Karpas-422 (cell line): Measurements from ENCODE around the gene KLHL2. TPM values are rescaled to one million over a fixed set of nuclear protein-coding genes. Genes with fewer than 3 reads are reported as not detected.
"Not testable (repeated sequence)": the region's sequence is repeated elsewhere in the genome, so short reads cannot be mapped to it uniquely, and the experiment has no call there.

ENCODE experiments used
- DNase-seq: peaks from one replicate; pipeline ENCODE4 v3.0.0-alpha.2; 2015
- H2AFZ ChIP-seq: fragments of 200-600 bp; sonication (generic); 2 replicates; pipeline ENCODE4 v1.6.1; 2014; ENCODE audit warnings: antibody characterized with exemption, low read length, mixed read lengths
- H3K27ac ChIP-seq: fragments of 200-600 bp; sonication (generic); 2 replicates; pipeline ENCODE4 v1.5.1; 2014; ENCODE audit warnings: mild to moderate bottlenecking, low read length, moderate library complexity
- H3K27me3 ChIP-seq: fragments of 200-600 bp; sonication (generic); 2 replicates; pipeline ENCODE4 v1.6.1; 2014; ENCODE audit warnings: low read length, mixed read lengths
- H3K36me3 ChIP-seq: fragments of 200-600 bp; sonication (generic); 2 replicates; pipeline ENCODE4 v1.6.1; 2014; ENCODE audit warnings: low read length, mixed read lengths; ENCODE audit not compliant: insufficient read depth
- H3K4me1 ChIP-seq: fragments of 200-600 bp; sonication (generic); 2 replicates; pipeline ENCODE4 v1.6.1; 2014; ENCODE audit warnings: mild to moderate bottlenecking, low read length, mixed read lengths
- H3K4me2 ChIP-seq: fragments of 200-600 bp; sonication (generic); 2 replicates; pipeline ENCODE4 v1.6.1; 2014; ENCODE audit warnings: low read length, low read depth, mild to moderate bottlenecking; ENCODE audit not compliant: poor library complexity, severe bottlenecking
- H3K4me3 ChIP-seq: fragments of 200-600 bp; sonication (generic); 2 replicates; pipeline ENCODE4 v1.5.1; 2014; ENCODE audit warnings: mild to moderate bottlenecking, antibody characterized with exemption, low read length, mixed read lengths
- H3K79me2 ChIP-seq: fragments of 200-600 bp; sonication (generic); 2 replicates; pipeline ENCODE4 v1.6.1; 2014; ENCODE audit warnings: mild to moderate bottlenecking, low read length, mixed read lengths
- H3K9ac ChIP-seq: fragments of 200-600 bp; sonication (generic); 2 replicates; pipeline ENCODE4 v1.6.0; 2014; ENCODE audit warnings: low read length
- H3K9me2 ChIP-seq: fragments of 200-600 bp; sonication (generic), shearing (Covaris generic); replicated peaks from 2 replicates; pipeline ENCODE4 v1.6.0; 2014; ENCODE audit warnings: mild to moderate bottlenecking, low read length, moderate library complexity; ENCODE audit not compliant: insufficient read depth
- H3K9me3 ChIP-seq: fragments of 300-700, 200-600 bp; sonication (generic); 2 replicates; pipeline ENCODE4 v1.6.1; 2014; ENCODE audit warnings: low read length, mixed read lengths
- H4K20me1 ChIP-seq: fragments of 200-600 bp; sonication (generic); 2 replicates; pipeline ENCODE4 v1.6.1; 2014; ENCODE audit warnings: mild to moderate bottlenecking, antibody characterized with exemption, low read length, low read depth; ENCODE audit not compliant: insufficient read depth
- total RNA-seq: library from RNA; depleted of rRNA; stranded (reverse); fragments of >200 nt; shearing (Covaris generic); gene quantifications from 2 replicates; pipeline ENCODE4 v1.2.3, GENCODE V29; 2014; ENCODE audit warnings: low replicate concordance

Gene KLHL2
- total RNA-seq, 1 experiment from 2014 or later = 31.5 TPM

DNA sequence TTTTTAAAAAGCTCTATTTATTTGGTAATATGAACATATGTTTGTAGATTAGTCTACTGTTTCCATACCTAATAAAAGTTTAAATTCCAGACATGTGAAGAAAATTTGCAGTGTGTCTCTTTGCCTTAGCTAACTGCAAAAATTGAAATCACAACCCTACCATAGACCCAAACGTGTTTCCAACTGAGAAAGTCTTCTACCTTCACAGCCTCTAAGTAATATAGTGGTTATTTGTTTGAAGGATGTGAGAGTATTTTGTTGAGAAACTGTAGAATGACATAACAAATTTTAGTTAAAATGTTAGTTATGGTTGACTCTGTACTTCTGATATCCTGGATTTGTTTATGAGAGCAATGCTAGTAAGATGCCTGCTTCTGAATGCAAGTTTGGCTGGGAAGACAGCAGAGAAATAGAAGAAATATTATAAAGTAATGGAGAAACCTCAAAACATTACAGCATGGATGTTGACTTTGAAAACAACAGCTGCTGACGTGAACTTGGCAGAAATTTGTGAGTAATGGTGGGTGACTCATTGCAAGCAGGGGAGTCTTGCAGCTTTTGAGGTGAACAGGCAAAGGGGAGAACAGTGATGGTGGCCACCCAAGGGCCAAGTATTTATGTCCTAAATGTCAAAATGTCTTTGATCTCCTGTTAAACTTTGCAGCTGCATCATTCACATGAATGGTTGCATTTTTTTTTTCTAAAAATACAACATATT, 7.8 kb downstream of the KLHL2 start:
- peaks cover 63% of the 10 kb centered on the region for H3K4me1 ChIP-seq
- H4K20me1 ChIP-seq, H2AFZ ChIP-seq, H3K27me3 ChIP-seq, H3K9me3 ChIP-seq, H3K9me2 ChIP-seq, H3K36me3 ChIP-seq, H3K4me3 ChIP-seq: not testable (repeated sequence)
- peak overlapping the region; percentile 55 for H3K4me2 ChIP-seq
- H3K9ac ChIP-seq = peak overlapping the region; percentile 25
- peaks cover 96% of the 10 kb centered on the region for H3K79me2 ChIP-seq
- peak overlapping the region; percentile 64 for H3K27ac ChIP-seq
- DNase-seq = peak; percentile 56

DNA sequence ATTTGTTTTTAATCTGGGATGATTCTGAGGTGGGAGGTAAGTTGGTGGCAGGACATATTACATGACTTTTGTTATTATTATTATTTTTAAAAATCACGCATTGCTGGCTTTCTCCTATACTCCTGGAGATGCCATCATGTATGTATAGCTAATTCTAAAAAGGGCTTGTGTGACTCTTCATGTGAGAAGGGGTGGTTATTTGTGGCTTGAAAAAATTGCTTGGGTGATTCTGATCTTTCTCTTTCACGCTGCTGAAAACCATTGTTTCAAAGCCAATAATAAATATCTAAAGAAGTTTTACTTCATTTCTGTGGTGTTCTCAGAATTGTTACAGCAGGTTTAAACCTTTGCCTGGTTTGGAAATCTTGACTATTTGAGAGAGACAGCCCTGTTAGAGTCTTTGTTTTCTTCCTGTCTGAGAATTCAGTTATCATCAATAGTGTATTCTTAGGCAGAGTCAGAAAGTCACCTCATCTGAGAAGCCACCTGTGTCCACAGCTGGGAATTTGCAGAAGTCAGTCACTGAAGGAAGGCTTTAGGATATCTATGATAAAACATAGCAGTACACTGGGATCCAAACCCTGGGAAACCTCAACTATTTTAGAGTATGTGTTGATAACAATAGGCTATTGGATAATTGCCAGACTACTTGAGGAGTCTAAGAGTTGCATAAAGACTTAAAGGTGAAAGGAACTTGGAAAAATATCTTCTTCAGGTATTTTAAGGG, 8.6 kb downstream of the KLHL2 start:
- H3K4me2 ChIP-seq = peak overlapping the region; percentile 55
- H2AFZ ChIP-seq, H3K4me3 ChIP-seq, H3K27me3 ChIP-seq, H3K36me3 ChIP-seq, H3K9me2 ChIP-seq, H4K20me1 ChIP-seq, DNase-seq, H3K9me3 ChIP-seq: not testable (repeated sequence)
- peak overlapping the region; percentile 25 for H3K9ac ChIP-seq
- H3K79me2 ChIP-seq = peaks cover 93% of the 10 kb centered on the region
- peaks cover 56% of the 10 kb centered on the region for H3K4me1 ChIP-seq
- peak overlapping the region; percentile 64 for H3K27ac ChIP-seq

DNA sequence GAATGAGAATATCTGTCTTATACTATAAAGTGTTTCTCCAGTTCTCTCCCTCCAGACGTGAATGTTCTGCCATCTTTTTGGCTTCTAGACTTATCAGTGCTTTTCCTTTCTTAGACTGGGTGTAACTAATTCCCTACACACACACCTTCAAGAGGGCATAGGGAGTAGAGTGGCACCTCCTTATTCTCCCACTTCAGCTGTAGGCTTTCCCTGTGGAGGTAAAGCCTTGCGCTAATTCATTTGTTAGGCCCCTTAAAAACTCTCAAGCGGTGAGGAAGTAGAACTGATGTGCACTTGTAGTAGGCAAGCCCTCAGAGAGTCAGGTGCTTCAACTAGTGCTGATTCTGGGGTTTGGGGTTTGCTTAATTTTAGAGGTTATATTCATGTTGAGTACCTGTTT, 10.0 kb downstream of the KLHL2 start:
- H3K4me3 ChIP-seq = no peak overlapping the region
- H3K4me1 ChIP-seq = peaks cover 45% of the 10 kb centered on the region
- no peaks in the 10 kb centered on the region for H4K20me1 ChIP-seq
- H2AFZ ChIP-seq = no peak overlapping the region
- no peak overlapping the region for H3K9ac ChIP-seq
- H3K4me2 ChIP-seq = no peak overlapping the region
- H3K27ac ChIP-seq = no peak overlapping the region
- no peaks in the 10 kb centered on the region for H3K9me2 ChIP-seq
- peaks cover 93% of the 10 kb centered on the region for H3K79me2 ChIP-seq
- no peak for DNase-seq
- H3K36me3 ChIP-seq = no peaks in the 10 kb centered on the region
- H3K9me3 ChIP-seq = no peaks in the 10 kb centered on the region
- no peaks in the 10 kb centered on the region for H3K27me3 ChIP-seq

DNA sequence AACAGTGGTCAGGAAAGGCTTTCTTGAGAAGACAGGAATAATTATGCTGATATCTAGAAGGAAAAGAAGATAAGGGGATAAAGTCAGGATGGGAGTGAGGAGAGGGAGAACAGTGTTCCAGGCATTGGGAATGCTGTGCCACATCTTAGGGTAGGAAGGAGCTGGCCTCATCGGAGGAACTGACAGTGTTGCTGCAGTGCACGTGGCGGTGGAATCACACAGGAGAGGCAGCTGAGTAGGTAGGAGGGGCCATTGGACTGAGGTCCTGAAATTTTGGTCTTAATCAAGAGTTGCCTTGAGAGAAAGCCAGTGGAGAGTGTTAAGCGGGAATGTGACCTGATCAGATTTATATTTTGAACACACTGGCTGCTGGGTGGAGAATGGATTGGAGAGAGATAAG, 13.9 kb downstream of the KLHL2 start:
- not testable (repeated sequence) for H4K20me1 ChIP-seq, H3K9ac ChIP-seq, H3K27ac ChIP-seq, H3K9me2 ChIP-seq, H3K4me2 ChIP-seq, H3K4me3 ChIP-seq, DNase-seq, H3K36me3 ChIP-seq, H3K27me3 ChIP-seq, H2AFZ ChIP-seq, H3K9me3 ChIP-seq
- H3K4me1 ChIP-seq = peaks cover 20% of the 10 kb centered on the region
- peaks cover 81% of the 10 kb centered on the region for H3K79me2 ChIP-seq

DNA sequence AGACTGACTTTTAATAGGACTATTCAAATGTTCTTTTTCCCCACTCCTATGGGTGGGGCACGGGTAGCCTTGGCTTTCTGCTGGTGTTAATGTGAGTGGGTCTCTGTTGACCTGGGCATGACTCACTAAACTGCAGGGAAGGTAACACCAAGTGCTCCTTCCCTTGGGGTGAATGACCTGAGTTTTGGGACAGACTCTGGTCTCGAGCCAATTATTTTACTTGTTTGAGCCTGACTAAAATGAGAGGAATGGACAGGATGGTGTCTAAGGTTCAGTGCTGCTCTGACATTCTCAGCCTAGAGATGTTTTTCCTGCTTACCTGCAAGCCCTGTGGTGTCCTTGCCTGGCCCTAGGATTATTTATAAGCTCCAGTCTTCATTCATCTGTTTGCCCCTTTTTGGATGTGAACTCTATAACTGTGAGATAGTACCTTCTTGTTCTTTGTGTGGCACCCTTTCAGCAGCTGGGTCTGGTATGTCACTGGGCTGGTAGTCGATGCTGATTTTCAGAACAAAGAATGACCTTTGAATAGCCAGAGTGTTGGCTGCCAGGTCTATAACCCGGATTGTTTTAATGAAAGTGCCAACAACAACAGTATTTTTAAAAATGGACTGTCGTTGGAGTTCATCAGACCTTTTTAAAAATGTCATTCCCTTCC, 14.8 kb downstream of the KLHL2 start:
- not testable (repeated sequence) for H3K27me3 ChIP-seq, H2AFZ ChIP-seq, H3K9me3 ChIP-seq, H3K4me3 ChIP-seq, H3K4me2 ChIP-seq, H3K9ac ChIP-seq, H3K27ac ChIP-seq, H3K36me3 ChIP-seq, DNase-seq, H3K9me2 ChIP-seq, H4K20me1 ChIP-seq
- peaks cover 79% of the 10 kb centered on the region for H3K79me2 ChIP-seq
- peaks cover 12% of the 10 kb centered on the region for H3K4me1 ChIP-seq

DNA sequence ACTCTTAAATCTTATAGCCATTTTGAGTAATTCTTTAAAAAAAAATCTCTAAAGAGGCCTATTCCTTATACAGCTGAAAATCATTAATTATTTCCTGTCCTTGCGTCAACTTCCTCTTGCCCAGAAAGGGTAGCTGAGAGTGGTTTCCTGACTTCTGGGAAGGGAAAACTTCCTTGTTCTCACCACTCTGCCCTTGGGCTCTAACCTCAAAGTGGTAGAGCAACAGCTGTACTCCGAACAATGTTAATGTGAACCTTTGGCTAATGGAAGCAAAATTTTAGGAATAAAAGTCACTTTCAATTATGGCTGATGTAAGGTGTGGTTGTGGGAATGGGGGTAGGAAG, 15.3 kb downstream of the KLHL2 start:
- Histone ChIP-seq H3K9ac (no peak overlapping the region), H3K4me1 (peaks cover 9% of the 10 kb centered on the region), H2AFZ (no peak overlapping the region), H3K36me3 (peaks cover 7% of the 10 kb centered on the region; the same call in 1 of the 2 replicates), H3K27me3 (no peaks in the 10 kb centered on the region), H3K4me3 (no peak overlapping the region), H3K9me3 (no peaks in the 10 kb centered on the region), H3K4me2 (no peak overlapping the region), H4K20me1 (no peaks in the 10 kb centered on the region), H3K27ac (no peak overlapping the region), H3K79me2 (peaks cover 78% of the 10 kb centered on the region), H3K9me2 (no peaks in the 10 kb centered on the region)
- DNase-seq = no peak

DNA sequence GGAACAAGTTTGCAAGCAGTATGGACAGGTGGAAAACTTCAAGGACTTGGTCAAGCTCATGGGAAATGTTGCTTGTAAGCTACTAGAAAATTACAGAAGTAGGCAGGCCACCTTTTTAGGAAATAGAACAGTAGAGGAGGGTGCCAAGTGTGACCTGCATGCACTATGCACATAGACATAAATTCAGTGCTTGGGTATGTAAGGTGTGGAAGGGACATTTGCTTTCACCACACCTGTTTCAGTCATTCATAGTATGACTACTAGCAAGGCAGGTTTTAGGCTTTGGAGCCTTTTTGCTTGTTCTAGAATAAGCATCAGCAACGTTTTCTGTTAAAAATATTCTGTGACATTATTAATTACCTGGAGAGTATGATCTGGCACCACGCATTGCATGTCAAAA, 20.0 kb downstream of the KLHL2 start:
- not testable (repeated sequence) for H3K9me3 ChIP-seq, H3K4me3 ChIP-seq, H3K9ac ChIP-seq, H3K27ac ChIP-seq, H3K4me1 ChIP-seq, H3K9me2 ChIP-seq, H3K4me2 ChIP-seq, H4K20me1 ChIP-seq, H2AFZ ChIP-seq, H3K27me3 ChIP-seq, DNase-seq
- H3K36me3 ChIP-seq = peaks cover 11% of the 10 kb centered on the region; the same call in 1 of the 2 replicates
- H3K79me2 ChIP-seq = peaks cover 74% of the 10 kb centered on the region

DNA sequence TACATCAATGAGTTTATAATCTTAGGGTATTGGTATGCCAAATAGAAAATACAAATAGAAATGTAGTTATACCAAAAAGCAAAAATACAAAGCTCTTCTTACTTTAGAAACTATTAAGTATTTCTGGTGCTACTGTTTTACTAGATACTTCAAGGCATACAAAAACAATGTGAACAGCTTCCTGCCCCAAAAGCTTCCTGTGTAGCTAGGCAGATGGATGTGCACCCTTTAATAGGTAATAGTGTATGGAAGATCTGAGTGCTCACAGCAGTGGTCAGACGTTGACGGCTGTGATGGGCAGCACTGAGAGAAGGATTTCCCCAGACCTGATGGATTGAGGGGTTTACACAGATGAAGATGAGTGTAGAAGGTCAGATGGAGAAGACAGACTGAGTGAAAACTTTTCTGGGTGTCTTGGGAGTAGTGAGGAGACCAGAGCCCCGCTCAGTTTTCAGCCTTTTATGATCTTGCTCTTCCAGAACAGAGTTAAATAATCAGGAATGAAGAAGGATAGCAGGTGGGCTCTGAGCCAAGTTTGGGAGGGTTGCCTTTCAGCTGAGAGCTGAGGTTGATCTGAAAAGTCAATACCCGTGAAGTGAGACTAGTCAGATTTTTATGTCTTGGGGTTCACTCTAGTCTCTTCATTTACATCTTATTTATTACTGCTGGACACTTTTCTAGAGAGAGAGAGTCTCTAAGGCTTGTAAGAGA, 22.3 kb downstream of the KLHL2 start:
- H3K9me3 ChIP-seq, DNase-seq, H4K20me1 ChIP-seq, H3K9ac ChIP-seq, H3K9me2 ChIP-seq, H3K4me2 ChIP-seq, H3K4me3 ChIP-seq, H3K27me3 ChIP-seq, H3K27ac ChIP-seq, H2AFZ ChIP-seq, H3K36me3 ChIP-seq: not testable (repeated sequence)
- Histone ChIP-seq H3K4me1 (peaks cover 18% of the 10 kb centered on the region), H3K79me2 (peaks cover 72% of the 10 kb centered on the region)
